Thyroid gland (tissue), 4 donors: ENCODE data around the gene SREBF1. TPM values are rescaled to one million over a fixed set of nuclear protein-coding genes. Genes with fewer than 3 reads are reported as not detected.

ENCODE experiments used
- DNase-seq, 2 donors: peaks; one replicate each; pipeline ENCODE4 v3.0.0-alpha.2; 2019
- H3K27ac ChIP-seq, 3 donors: fragments of 200-600 bp; sonication (generic); 1 replicate in 2 of 3; 2 replicates in 1 of 3; pipeline ENCODE4 v1.5.1; 2016 to 2019; ENCODE audit warnings: mild to moderate bottlenecking in 1 of 3, moderate library complexity in 1 of 3
- H3K27me3 ChIP-seq: fragments of 200-600 bp; sonication (generic); one replicate; pipeline ENCODE4 v1.5.1; 2019
- H3K36me3 ChIP-seq, 2 donors: fragments of 200-600 bp; sonication (generic); one replicate each; pipeline ENCODE4 v1.5.1; 2016 to 2019
- H3K4me1 ChIP-seq, 2 donors: fragments of 200-600 bp; sonication (generic); one replicate each; pipeline ENCODE4 v1.5.1; 2017 to 2019
- H3K4me3 ChIP-seq, 3 donors: fragments of 200-600 bp; sonication (generic); replicated peaks in 1 of 3; 1 replicate in 2 of 3; 2 replicates in 1 of 3; pipeline ENCODE4 v1.5.1; 2016; ENCODE audit warnings: mild to moderate bottlenecking in 1 of 3
- H3K9me3 ChIP-seq: fragments of 200-600 bp; sonication (generic); one replicate; pipeline ENCODE4 v1.5.1; 2017
- CTCF ChIP-seq, 6 experiments: fragments of 200-600 bp in 3 of 6; fragments of 450-650 bp in 3 of 6; sonication (generic) in 3 of 6; IDR thresholded peaks; one replicate each; pipeline ENCODE4 v1.5.1; 2016 to 2019; ENCODE audit warnings: antibody characterized with exemption in 6 of 6, mild to moderate bottlenecking in 2 of 6, inconsistent platforms in 1 of 6, moderate library complexity in 1 of 6
- POLR2A ChIP-seq, 2 donors: fragments of 450-650 bp; IDR thresholded peaks; one replicate each; pipeline ENCODE4 v1.6.1; 2017; ENCODE audit warnings: antibody characterized with exemption in 2 of 2, mild to moderate bottlenecking in 2 of 2, moderate library complexity in 1 of 2
- WGBS, 2 donors: methylation state at CpG; one replicate each; pipeline ENCODE4 v1.1.5; 2017; 5-methylcytosine and 5-hydroxymethylcytosine counted together
- intact Hi-C: fragments of 100-400 bp; cut with DNase I; formaldehyde crosslinking; loops from one replicate; pipeline ENCODE4 v1.15.1; 2023
- total RNA-seq, 4 donors: library from RNA; depleted of rRNA; stranded (reverse); fragments of >200 nt; gene quantifications; one replicate each; pipeline ENCODE4 v1.2.3, GENCODE V29; 2016

Gene SREBF1
- total RNA-seq, 4 donors from 2014 or later: 44.6 to 89.4 (median 63.0) TPM

GRCh38 chr17:17766744-17767120 is 70.1 kb downstream of the SREBF1 start:
- H3K27ac ChIP-seq: peak overlapping the region; percentile 73 to 86 (median 79)
- peaks cover 52 to 55% of the 10 kb centered on the region in 2 donors for H3K4me1 ChIP-seq
- 82 to 86% methylated on average over 4 of the region's 4 CpGs for WGBS, 2 donors
- TF ChIP-seq CTCF (IDR thresholded peaks at IDR 0.05) (no peak), POLR2A (IDR thresholded peaks at IDR 0.05) (no peak)
- intact Hi-C loops: no loop called here
- H3K36me3 ChIP-seq: no peaks in the 10 kb centered on the region
- H3K4me3 ChIP-seq: no peak overlapping the region
- H3K9me3 ChIP-seq: no peaks in the 10 kb centered on the region
- no peak for DNase-seq
- H3K27me3 ChIP-seq: no peaks in the 10 kb centered on the region

GRCh38 chr17:17766077-17766743 is 70.6 kb downstream of the SREBF1 start:
- intact Hi-C loops: no loop called here
- no peak overlapping the region for H3K4me3 ChIP-seq
- H3K27me3 ChIP-seq: no peaks in the 10 kb centered on the region
- peaks cover 52 to 55% of the 10 kb centered on the region in 2 donors for H3K4me1 ChIP-seq
- TF ChIP-seq CTCF (IDR thresholded peaks at IDR 0.05) (no peak), POLR2A (IDR thresholded peaks at IDR 0.05) (peak in 1 of 2 donors; percentile 59)
- peak overlapping the region; percentile 73 to 86 (median 79) for H3K27ac ChIP-seq
- peak; percentile 88 to 90 for DNase-seq
- H3K36me3 ChIP-seq: no peaks in the 10 kb centered on the region
- 58 to 73% methylated on average over 11 to 17 of the region's 20 CpGs for WGBS, 2 donors
- H3K9me3 ChIP-seq: no peaks in the 10 kb centered on the region

- intact Hi-C loops: no loop called here
- H3K27me3 ChIP-seq: no peaks in the 10 kb centered on the region
- no peak overlapping the region for H3K4me3 ChIP-seq
- H3K9me3 ChIP-seq: no peaks in the 10 kb centered on the region
- no peaks in the 10 kb centered on the region for H3K36me3 ChIP-seq
- no peak for TF ChIP-seq CTCF (IDR thresholded peaks at IDR 0.05)
- no peak for TF ChIP-seq POLR2A (IDR thresholded peaks at IDR 0.05)
- no peak for DNase-seq
- peaks cover 51 to 55% of the 10 kb centered on the region in 2 donors for H3K4me1 ChIP-seq
- WGBS, 2 donors: 70 to 73% methylated on average over 11 to 13 of the region's 14 CpGs
- H3K27ac ChIP-seq: peak overlapping the region; percentile 57 to 79 (median 63)
These were observed 71.3 kb downstream of the SREBF1 start for GRCh38 chr17:17765359-17766076.

GRCh38 chr17:17763734-17764133 is 73.1 kb downstream of the SREBF1 start:
- WGBS, 2 donors: 72 to 96% methylated on average over 5 of the region's 5 CpGs
- Histone ChIP-seq H3K4me1 (peaks cover 34 to 37% of the 10 kb centered on the region in 2 donors), H3K9me3 (no peaks in the 10 kb centered on the region), H3K27ac (no peak overlapping the region), H3K36me3 (no peaks in the 10 kb centered on the region), H3K4me3 (no peak overlapping the region), H3K27me3 (no peaks in the 10 kb centered on the region)
- DNase-seq: no peak
- intact Hi-C loops: no loop called here
- TF ChIP-seq CTCF (IDR thresholded peaks at IDR 0.05) (no peak), POLR2A (IDR thresholded peaks at IDR 0.05) (no peak)

GRCh38 chr17:17763136-17763535 is 73.7 kb downstream of the SREBF1 start:
- Histone ChIP-seq H3K4me3 (no peak overlapping the region), H3K36me3 (no peaks in the 10 kb centered on the region), H3K27me3 (no peaks in the 10 kb centered on the region), H3K27ac (no peak overlapping the region), H3K9me3 (no peaks in the 10 kb centered on the region), H3K4me1 (peaks cover 28 to 31% of the 10 kb centered on the region in 2 donors)
- TF ChIP-seq CTCF (IDR thresholded peaks at IDR 0.05) (no peak), POLR2A (IDR thresholded peaks at IDR 0.05) (no peak)
- no peak for DNase-seq
- 78 to 87% methylated on average over 5 to 9 of the region's 9 CpGs for WGBS, 2 donors
- intact Hi-C loops: no loop called here
